Measurements from ENCODE around the gene ZBED4.

Gene ZBED4

DNA sequence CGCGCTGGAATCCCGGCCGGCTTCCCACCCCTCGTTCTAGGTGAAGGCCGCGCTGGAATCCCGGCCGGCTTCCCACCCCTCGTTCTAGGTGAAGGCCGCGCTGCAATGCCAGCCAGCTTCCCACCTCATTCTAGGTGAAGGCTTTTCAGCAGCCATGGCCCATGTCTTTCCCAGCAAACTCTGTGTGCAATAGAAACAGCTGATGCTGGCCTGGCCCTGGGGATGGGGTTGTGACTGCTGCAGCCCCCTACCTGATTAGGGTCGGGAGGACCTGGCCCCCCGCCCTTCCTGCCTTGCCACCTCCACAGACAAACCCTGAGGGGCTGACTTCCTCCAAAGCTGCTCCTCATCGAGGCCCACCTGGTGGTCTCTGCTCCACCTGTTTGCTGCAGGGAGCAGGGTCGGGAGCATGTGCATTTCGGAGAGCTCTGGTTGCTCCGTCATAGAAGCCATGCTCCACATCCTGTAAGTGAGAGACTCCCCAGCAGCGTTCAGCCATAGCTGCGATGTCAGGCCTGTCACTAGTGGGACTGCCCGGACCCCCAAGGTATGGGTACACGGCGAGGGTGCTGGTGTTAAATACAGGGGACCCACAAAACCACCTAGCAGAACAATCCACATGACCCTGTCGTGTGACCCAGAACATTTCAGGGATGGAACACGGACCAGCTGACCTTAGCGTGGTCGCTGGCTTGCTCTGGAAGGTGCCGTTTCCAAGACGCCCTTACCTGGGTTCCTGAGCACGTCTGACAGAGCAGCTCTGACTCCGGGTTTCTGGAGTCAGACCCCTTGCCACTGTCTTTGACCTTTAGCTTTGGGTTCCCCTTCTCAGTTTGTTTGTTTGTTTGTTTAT lies 3.3 kb downstream of the ZBED4 start:
- DNase-seq, result no peak

DNA sequence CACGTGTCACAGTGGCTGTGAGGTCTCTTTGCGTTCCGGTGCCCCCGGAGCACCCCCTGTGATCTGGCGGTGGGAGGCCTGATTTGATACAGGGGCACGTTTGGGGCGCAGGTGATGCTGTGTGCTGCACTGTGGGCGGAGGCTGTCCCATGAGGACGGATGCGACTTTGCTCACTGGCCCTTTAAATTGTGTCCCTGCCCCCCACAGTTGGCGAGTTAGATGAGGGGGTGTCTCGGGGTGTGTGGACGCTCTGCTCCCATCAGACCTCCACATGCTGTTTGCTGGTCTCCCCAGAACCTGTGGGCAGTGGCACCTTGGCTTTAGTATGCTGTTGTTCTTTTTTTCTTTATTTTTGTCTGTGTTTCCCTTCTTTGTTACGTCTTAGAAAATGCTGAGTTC lies 5.2 kb downstream of the ZBED4 start:
- no peak for DNase-seq

DNA sequence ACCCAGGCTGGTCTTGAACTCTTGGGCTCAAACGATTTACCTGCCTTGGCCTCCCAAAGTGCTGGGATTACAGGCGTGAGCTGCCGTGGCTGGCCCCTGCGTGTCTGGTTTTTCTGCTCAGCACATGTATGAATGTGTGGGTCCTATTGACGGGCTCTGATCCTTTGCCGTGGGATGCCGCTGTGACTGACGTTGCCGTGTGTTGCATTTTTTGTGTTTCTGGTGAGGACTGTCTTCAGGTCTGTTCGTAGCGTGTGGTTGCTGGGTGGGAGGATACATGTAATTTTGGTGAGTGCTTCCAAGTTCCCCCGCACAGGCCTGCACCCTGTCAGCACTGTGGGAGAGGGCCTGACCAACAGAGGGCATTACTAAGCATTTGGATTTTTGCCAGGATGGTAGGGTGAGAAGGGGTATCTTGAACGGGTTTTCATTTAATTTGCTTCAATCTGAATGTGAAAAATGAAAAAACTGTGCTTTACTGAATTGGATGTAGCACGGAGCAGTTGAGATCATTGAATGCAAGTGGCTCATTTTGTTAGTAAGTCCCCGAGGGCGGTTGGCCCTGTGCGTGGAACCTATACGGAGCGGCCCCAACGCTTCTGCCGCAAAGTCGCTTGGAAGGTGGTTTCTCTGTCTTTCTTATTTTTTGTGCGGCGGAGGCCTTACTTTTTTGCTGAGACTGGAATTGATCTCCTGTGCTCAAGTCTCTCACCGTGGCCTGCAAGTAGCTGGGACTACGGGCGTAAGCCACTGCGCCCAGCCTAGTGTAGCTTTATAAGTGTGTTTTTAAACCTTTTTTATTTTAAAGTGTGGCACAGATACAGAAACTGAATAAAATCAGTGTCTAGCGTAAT lies 8.2 kb downstream of the ZBED4 start:
- no peak for DNase-seq

DNA sequence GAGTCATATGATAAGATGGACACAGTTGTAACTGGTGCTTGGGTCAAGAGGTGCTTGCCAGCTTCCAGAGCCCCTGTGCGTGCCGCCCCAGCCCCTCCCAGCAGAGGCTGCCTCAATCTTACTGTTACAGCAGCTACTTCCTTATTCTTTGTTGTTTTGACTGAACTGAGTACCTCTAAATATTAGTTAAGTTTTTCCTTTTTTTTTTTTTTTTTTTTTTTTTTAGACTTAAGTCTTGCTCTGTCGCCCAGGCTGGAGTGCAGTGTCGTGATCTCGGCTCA lies 8.8 kb downstream of the ZBED4 start:
- DNase-seq, result no peak

DNA sequence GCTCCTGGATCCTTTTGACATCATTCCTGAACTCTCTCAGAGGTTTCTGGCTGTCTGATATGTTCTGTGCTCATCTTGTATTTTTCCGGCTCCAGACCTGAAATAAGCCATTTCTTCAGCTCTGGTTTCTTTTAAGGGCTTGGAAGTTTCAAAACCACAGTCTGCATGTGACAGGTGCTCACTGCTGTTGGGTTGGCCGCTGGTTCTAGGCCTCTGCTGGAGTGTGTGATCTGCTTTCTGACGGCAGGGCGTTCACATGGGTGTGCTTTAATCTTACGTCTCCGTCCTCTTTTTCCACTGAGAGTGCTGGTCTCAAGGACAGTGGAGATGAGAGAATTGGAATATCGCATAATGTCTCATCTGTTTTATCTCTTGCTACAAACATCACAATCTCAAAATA lies 10.3 kb downstream of the ZBED4 start:
- DNase-seq, result no peak

DNA sequence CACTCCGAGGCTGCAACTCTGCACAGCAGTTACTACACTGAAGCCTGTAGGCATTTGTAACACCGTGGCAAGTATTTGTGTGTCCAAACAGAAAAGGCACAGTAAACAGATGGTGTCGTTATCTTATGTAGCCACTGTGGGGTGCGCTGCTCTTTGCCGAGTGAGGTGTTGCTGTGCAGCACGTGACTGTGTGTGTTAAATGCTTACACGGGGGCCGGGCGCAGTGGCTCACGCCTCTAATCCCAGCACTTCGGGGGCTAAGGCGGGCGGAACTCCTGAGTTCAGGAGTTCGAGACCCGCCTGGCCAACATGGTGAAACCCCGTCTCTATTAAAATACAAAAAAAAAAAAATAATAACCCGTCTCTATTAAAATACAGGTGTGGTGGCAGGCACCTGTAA lies 11.5 kb downstream of the ZBED4 start:
- DNase-seq, result no peak

DNA sequence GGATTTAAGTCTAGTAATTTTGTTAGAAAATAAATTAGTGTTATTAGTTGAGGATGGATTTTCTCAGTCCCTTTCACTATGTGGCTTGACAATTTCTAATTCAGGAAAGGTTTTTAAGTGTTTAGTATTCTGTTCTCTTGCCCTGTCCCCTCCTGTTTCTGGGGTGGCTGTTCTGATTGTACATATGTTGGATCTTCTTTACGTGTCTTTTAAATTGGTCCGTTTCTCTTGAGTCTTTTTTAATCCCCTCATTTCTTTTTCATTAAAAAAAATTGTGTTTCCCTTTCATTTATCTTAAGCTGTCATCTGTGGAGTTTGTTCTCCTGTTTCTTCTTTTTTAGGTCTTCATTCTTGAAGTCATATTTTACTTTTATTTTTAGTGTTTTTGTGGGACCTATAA lies 12.5 kb downstream of the ZBED4 start:
- DNase-seq, result no peak

DNA sequence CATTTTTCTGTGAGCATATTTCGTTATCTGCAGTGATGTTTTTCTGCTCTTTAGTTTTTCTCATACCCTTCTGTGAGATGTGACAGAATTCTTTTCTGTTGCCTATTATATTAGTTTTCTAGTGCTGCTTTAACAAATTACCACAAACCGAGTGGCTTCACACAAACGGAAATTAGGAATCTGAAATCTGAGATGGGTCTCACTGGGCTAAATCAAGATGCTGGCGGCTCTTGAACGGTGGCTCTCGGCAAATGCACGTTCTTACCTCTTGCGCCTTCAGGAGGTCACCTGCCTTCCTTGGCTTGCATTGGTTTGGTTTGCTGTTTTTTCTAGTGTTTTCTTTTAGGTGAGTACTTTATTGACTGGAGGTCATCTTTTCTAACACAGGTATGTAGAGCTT lies 13.0 kb downstream of the ZBED4 start:
- no peak for DNase-seq

DNA sequence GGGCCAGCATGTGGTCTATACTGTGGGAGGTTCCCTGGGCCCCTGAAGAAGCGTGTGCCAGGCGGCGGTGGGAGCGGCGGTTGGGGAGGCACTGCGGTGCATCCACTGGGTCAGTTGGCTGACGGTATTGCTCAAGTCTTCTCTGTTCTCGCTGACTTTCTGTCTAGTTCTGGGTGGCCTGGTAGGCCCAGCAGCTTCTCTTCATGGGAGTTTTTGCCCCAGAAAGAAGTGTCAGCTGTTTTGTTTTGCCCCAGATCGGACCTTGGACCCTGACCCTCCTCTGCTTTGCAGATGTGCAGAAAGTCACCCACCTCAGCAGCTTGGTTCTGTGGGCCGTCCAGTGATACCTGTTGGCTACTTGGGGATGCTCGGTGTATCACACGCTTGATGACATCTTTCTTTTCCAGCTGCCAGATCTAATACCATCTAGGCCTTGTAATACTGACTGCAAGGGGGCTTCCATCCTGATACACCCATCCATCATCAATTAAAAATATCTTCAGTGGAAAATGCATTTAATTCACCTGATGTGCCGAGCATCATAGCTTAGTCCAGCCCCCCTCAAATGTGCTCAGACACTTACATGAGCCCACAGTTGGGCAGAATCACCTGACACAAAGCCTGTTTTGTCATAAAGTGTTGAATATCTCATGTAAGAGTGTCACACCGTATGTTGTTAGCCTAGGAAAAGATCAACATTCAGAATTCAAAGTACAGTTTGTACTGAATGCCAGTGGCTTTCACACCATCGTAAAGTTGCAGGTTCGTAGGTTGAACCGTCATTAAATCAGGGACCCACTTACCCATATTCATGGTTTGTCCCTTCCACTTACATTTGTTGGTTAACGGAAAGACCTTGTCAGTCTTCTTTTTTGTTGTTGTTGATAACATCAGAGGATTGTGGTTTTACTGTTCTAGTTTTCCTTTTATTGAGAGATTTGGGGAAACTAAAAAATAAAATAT lies 13.9 kb downstream of the ZBED4 start:
- peak; percentile 45 for DNase-seq

DNA sequence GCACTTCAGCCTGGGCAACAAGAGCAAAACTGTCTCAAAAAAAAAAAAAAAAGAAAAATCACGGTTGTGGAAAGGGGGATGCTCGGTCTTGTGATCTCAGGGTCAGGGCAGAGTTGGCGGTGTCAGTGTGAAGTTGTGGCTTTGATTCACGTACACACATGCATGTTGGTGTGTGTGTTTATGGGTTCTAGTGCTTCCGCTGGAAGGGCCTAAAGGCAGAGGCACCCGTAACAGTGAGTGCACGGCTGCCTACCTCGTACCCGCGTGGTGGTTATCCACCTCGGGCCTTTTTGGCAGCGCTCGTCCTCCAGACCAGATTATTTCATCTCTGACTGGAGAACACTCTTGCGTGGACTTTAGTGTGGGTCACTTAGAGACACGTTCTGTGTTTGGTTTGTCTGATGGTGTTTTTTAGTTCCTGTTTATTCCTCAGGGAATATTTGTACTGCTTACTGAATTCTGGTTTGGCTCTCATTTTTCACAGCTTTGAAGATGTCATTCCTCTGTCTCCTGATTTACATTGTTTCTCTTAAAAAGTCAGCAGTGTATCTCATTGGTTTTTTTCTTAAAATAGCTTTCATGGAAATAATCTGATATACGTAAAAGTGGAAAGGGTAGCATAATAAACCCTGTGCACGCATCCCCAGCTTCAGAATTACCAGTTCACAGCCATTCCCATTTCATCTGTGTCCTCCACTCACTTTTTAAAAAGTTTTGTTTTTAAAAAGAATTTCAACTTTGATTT lies 15.6 kb downstream of the ZBED4 start:
- no peak for DNase-seq

DNA sequence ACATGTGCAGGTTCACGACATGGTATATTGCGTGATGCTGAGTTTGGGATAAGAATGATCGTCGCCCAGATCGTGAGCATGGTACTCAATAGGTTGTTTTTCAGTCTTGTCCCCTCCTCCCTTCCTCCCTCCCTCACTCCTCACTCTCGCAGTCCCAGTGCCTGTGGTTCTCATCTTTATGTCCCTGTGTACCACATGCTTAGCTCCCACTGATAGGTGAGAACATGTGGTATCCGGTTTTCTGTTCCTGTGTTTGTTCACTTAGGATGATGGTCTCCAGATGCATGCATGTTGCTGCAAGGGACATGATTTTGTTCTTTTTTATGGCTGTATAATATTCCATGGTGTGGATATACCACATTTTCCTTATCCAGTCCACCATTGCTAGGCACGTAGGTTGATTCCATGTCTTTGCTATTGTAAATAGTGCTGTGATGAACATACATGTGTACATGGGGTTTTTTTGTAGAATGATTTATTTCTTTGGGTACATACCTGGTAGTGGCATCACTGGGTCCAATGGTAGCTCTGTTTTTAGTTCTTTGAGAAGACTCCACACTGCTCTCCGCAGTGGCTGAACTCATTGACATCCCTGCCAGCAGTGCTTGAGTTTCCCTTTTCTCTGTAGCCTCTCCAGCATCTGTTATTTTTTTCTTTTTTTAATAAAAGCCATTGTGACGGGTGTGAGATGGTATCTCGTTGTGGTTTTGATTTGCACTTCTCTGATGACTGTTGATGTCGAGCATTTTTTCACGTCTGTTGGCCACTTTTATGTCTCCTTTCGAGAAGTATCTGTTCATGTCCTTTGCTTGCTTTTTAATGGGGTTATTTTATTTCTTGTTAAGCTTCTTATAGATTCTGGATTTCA lies 16.4 kb downstream of the ZBED4 start:
- peak; percentile 68 for DNase-seq

DNA sequence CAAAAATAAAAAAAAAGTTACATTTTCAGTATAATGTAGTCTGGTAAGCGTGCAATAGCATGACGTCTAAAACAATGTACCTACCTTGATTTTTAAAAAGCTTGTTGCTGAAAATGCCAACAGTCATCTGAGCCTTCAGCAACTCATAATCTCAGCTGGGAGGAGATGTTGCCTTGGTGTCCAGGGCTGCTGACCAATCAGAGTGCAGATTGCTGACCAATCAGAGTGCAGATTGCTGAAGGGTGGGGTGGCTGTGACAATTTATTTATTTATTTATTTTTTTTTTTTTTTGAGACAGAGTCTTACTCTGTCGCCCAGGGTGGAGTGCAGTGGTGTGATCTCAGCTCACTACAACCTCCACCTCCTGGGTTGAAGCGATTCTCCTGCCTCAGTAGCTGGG lies 17.8 kb downstream of the ZBED4 start:
- no peak for DNase-seq

DNA sequence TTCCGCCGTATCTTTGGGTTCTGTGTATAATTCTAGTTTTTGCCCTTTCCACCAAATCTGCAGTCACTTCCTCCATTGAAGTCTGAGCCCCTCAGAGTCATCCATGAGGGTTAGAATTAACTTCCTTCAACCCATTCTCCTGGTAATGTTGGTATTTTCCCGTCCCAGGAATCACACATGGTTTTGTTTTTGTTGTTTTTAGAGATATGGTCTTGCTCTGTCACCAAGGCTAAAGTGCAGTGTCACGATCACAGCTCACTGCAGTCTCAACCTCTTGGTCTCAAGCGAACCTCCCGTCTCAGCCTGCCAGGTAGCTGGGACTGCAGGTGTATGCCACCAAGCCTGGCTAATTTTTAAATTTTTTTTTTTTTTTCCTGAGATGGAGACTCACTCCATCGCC lies 18.7 kb downstream of the ZBED4 start:
- DNase-seq, result no peak

DNA sequence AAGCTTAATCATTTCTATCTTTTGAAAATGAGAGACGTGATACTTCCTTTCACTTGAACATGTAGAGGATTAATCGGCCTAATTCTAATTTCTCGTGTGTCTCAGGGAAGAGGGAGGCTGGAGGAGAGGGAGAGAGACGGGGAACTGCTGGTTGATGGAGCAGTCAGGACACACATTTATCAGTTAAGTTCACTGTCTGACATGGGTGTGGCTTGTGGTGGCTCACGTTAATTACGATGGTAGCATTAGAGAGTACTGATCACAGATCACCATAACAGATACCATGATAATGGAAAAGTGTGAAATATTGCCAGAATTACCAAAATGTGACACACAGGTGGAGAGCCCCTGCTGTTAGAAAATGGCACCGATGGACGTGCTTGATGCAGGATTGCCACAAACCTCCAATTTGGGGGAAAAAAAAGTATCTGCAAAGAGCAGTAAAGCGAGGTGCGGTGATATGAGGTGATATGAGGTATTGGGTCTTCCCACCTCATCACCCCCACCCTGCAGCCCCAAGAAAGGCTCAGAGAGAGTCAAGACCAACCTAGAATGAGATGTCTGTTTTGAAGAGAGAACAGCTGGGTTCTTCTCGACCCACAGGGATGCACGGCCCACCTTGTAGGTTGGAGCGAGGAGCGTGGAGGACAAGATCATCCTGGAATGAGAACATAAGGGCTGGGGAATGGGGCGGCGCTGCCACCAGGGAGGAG lies 19.7 kb downstream of the ZBED4 start:
- DNase-seq, result no peak

DNA sequence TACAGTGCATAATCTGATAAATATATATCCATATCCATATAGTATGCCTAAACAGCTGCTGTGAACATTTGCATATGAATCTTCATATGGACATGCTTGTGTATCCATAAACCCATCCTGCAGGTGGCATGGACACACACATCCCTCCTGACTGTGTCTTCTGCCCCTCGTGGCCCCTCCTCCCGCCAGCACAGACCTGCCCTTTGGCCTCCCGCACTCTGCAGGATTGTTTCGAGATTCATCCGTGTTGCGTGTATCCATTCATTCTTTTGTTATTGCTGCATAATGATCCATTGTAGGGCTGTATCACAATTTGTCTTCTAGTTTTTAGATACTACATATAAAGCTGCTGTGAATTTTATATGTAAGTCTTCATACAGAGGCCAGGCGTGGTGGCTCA lies 24.0 kb downstream of the ZBED4 start:
- DNase-seq, result no peak

DNA sequence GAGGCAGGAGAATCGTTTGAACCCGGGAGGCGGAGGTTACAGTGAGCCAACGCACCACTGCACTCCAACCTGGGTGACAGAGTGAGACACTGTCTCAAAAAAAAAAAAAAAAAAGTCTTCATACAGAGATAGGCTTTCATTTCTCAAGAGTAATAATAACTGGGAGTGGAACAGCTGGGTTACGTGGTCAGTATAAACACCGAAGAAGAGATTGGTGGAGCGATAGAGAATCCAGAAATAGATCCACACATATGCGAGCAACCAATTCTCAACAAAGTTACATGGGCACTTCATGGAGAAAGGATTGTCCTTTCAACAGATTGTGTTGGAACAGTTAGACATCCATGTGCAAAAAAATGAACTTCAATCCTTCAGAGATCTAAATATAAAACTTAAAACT lies 24.6 kb downstream of the ZBED4 start:
- DNase-seq, result no peak

DNA sequence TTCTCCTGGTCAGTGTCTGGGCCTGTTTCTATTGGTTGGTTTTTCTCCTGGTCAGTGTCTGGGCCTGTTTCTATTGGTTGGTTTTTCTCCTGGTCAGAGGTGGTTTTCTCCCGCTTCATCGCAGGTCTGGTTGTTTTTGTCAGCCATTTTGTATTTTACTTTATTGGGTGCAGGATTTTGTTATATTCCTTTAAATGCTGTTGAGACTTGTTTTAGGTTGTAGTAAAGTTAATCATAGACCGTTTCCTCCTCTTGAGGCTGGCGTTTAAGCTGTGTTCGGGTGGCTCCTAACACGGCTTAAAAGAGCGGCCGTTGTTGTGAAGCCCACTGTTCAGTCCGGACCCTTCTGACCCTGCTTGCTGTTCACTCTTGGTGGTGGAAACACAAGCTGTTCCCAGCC lies 26.2 kb downstream of the ZBED4 start:
- no peak for DNase-seq

DNA sequence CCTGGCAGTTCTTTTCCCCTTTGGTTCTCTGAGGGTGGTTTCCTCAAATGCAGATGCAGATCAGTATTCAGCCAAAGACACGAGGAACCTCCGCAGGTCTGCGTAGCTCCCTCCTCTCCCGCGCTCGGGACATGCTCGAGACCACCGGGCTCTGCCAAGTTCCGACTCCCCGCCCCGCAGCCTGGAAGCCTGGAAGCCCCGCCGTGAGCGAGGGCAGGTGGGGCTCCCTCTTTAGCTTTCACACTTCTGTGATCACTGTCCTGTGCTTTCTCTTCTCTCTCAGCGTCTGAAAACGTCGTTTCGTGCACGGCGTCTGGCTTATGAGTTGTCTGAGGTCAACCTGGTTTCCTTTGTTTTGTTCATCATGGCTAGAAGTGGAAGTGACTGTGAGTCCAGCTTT lies 26.6 kb downstream of the ZBED4 start:
- DNase-seq, result peak; percentile 15

DNA sequence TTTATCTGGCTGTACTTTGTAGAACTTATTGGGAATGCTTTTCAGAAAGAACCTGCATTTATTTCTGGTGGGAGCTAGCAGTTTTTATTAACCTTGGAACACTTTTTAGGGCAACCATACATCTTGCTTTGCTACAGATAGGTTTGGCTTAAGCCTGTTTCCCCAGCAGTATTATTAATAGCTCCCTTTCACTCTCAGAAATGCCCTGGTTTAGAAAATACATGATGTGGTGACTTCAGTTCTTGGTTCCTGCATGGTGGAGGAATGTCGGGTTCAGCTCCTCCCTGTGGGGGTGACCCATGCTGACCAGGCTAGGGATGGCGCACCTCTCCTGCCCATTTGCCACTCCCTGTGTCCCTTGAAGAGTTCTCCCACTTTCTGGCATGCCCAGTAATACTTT lies 28.2 kb downstream of the ZBED4 start:
- DNase-seq, result no peak

DNA sequence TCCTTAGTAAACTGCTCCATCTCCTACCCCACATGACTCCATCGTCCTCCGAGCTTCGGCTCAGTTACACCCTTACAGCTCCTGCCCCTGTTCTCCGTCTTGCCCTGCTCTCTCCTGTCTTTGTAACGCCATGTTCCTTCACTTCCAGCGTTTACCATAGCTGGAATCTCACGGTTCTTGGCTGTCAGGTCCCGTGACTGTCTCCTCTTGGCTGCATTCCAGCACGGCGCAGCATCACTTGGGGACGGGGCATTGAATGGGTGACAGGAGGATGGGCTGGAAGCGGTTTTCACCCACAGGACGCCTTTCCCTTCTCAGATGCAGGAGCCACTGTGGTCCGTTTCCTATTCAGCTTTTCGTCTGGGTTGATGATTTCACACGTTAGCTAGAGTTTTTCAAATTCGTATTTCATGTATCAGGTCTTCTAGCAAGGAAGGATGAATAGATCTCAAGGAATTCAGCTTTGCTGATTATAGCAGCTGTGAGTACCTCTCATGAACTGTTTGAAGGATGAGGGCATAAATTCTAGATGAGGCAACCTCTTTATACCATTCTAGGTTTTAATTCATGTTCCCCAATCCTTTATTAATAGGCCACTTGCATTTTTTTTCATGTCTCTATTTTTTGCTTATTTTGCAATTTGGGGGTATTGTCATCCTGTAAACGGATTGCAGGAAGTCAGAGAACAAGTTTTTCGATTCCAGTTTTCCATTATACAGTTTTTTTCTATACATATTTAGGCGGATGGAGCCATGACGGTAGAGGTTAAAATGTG lies 29.1 kb downstream of the ZBED4 start:
- DNase-seq, result no peak
